OCI-LY7 (cell line): ENCODE results near the gene TRAPPC1.

Source experiments
- EZH2phosphoT487 ChIP-seq: fragments of 200-600 bp; sonication (generic); IDR thresholded peaks from 2 replicates; pipeline ENCODE4 v1.6.1; 2018; ENCODE audit warnings: low read depth, borderline replicate concordance, mild to moderate bottlenecking, mixed run types, antibody characterized with exemption, low read length, moderate library complexity, mixed read lengths
- TF ChIP-seq, protein P1 (sequence below): fragments of 200-600 bp; sonication (generic); conservative IDR thresholded peaks from 2 replicates; pipeline ENCODE4 v1.5.1; 2014; ENCODE audit warnings: mild to moderate bottlenecking, antibody characterized with exemption, low read length, moderate library complexity, mixed read lengths

GRCh38 chr17:7956228-7956965, 24.7 kb upstream of the TRAPPC1 start:
- TF ChIP-seq, protein P1, sequence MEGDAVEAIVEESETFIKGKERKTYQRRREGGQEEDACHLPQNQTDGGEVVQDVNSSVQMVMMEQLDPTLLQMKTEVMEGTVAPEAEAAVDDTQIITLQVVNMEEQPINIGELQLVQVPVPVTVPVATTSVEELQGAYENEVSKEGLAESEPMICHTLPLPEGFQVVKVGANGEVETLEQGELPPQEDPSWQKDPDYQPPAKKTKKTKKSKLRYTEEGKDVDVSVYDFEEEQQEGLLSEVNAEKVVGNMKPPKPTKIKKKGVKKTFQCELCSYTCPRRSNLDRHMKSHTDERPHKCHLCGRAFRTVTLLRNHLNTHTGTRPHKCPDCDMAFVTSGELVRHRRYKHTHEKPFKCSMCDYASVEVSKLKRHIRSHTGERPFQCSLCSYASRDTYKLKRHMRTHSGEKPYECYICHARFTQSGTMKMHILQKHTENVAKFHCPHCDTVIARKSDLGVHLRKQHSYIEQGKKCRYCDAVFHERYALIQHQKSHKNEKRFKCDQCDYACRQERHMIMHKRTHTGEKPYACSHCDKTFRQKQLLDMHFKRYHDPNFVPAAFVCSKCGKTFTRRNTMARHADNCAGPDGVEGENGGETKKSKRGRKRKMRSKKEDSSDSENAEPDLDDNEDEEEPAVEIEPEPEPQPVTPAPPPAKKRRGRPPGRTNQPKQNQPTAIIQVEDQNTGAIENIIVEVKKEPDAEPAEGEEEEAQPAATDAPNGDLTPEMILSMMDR, result no peak
- TF ChIP-seq EZH2phosphoT487, result no peak
